IMR-90 (cell line): ENCODE results near the gene PLCB4. TPM values are rescaled to one million over a fixed set of nuclear protein-coding genes. Genes with fewer than 3 reads are reported as not detected.
A peak's percentile ranks its signal among the peaks of the same experiment; 100 is the strongest.

Experiments
- ATAC-seq: fragments of 200-7000 bp; cut with Tn5 transposase; 2 replicates; pipeline ENCODE4 v1.9.1; 2020; ENCODE audit warnings: low read depth, mild to moderate bottlenecking, moderate library complexity
- BruUV-seq: library from RNA; stranded (reverse); fragments of 400-500 nt; replicated peaks from 2 replicates; lab custom pipeline; 2021; lab: Mats Ljungman, UMichigan
- CTCF ChIA-PET: fragments of 300-600 bp; formaldehyde crosslinking; extraction: SDS; loops from one replicate; lab custom pipeline; 2021; ENCODE audit warnings: antibody characterized with exemption; lab: Yijun Ruan, JAX
- POLR2A ChIA-PET: fragments of 300-600 bp; sonication (Branson Sonifier 250); formaldehyde crosslinking; loops from one replicate; lab custom pipeline; 2022; ENCODE audit warnings: antibody characterized with exemption; ENCODE audit not compliant: unreplicated experiment; lab: Charles Lee
- DNase-seq: peaks from one replicate; pipeline ENCODE4 v3.0.0; 2013
- H2AFZ ChIP-seq: replicated peaks from 2 replicates; pipeline ENCODE3; 2013; ENCODE audit warnings: low read length, mild to moderate bottlenecking; ENCODE audit not compliant: poor library complexity
- H2AK5ac ChIP-seq: 2 replicates; pipeline ENCODE4 v1.6.1; 2013; ENCODE audit warnings: low read depth, low read length, inconsistent platforms
- H2AK9ac ChIP-seq: replicated peaks from 2 replicates; pipeline ENCODE3; 2013; ENCODE audit warnings: mild to moderate bottlenecking, low read depth, low read length, moderate library complexity; ENCODE audit not compliant: poor library complexity
- H2BK120ac ChIP-seq: 2 replicates; pipeline ENCODE4 v1.6.1; 2013; ENCODE audit warnings: low read depth, low read length, inconsistent platforms
- H2BK15ac ChIP-seq: 3 replicates; pipeline ENCODE4 v1.6.1; 2013; ENCODE audit warnings: low read depth, low read length, inconsistent platforms
- H2BK20ac ChIP-seq: 2 replicates; pipeline ENCODE4 v1.6.1; 2013; ENCODE audit warnings: low read depth, mild to moderate bottlenecking, inconsistent platforms, low read length, moderate library complexity
- H2BK5ac ChIP-seq: 2 replicates; pipeline ENCODE4 v1.6.1; 2013; ENCODE audit warnings: mild to moderate bottlenecking, low read depth, low read length, inconsistent platforms; ENCODE audit not compliant: poor library complexity, severe bottlenecking
- H3K14ac ChIP-seq: replicated peaks from 2 replicates; pipeline ENCODE4 v1.6.1; 2013; ENCODE audit warnings: low read depth, low read length, inconsistent platforms
- H3K18ac ChIP-seq: 2 replicates; pipeline ENCODE4 v1.6.1; 2013; ENCODE audit warnings: low read depth, low read length, control low read depth
- H3K23ac ChIP-seq: 2 replicates; pipeline ENCODE4 v1.6.1; 2013; ENCODE audit warnings: low read depth, low read length, inconsistent platforms
- H3K27ac ChIP-seq: 2 replicates; pipeline ENCODE4 v1.5.1; 2013; ENCODE audit warnings: mild to moderate bottlenecking, control low read depth, low read length; ENCODE audit not compliant: insufficient read depth
- H3K27me3 ChIP-seq: 2 replicates; pipeline ENCODE4 v1.6.1; 2013; ENCODE audit warnings: low read length; ENCODE audit not compliant: control insufficient read depth, insufficient read depth
- H3K36me3 ChIP-seq: 2 replicates; pipeline ENCODE4 v1.6.1; 2013; ENCODE audit warnings: low read length, mixed read lengths; ENCODE audit not compliant: control insufficient read depth, insufficient read depth
- H3K4ac ChIP-seq: 2 replicates; pipeline ENCODE4 v1.6.1; 2013; ENCODE audit warnings: low read depth, low read length, inconsistent platforms
- H3K4me1 ChIP-seq: 2 replicates; pipeline ENCODE4 v1.6.1; 2013; ENCODE audit warnings: low read length, mixed read lengths; ENCODE audit not compliant: control insufficient read depth, insufficient read depth
- H3K4me2 ChIP-seq: 2 replicates; pipeline ENCODE4 v1.6.1; 2013; ENCODE audit warnings: low read depth, mild to moderate bottlenecking, control low read depth, low read length, moderate library complexity
- H3K4me3 ChIP-seq: 2 replicates; pipeline ENCODE4 v1.5.1; 2013; ENCODE audit warnings: low read depth, mild to moderate bottlenecking, control low read depth, low read length, moderate library complexity; ENCODE audit not compliant: insufficient read depth
- H3K56ac ChIP-seq: 2 replicates; pipeline ENCODE4 v1.6.1; 2013; ENCODE audit warnings: low read length, inconsistent platforms; ENCODE audit not compliant: insufficient read depth; ENCODE audit errors: extremely low read depth
- H3K79me1 ChIP-seq, 2 experiments: 2 replicates each; pipeline ENCODE4 v1.6.1; 2013; ENCODE audit warnings: low read length in 2 of 2, inconsistent platforms in 1 of 2, low read depth in 1 of 2
- H3K9ac ChIP-seq: 2 replicates; pipeline ENCODE4 v1.6.1; 2013; ENCODE audit warnings: low read depth, low read length, control low read depth
- H3K9me1 ChIP-seq: 2 replicates; pipeline ENCODE4 v1.6.1; 2013; ENCODE audit warnings: low read length, inconsistent platforms; ENCODE audit not compliant: insufficient read depth
- H3K9me3 ChIP-seq: 2 replicates; pipeline ENCODE4 v1.6.1; 2013; ENCODE audit warnings: low read length; ENCODE audit not compliant: control insufficient read depth, insufficient read depth
- H4K20me1 ChIP-seq: 2 replicates; pipeline ENCODE4 v1.6.1; 2013; ENCODE audit warnings: low read length, inconsistent platforms; ENCODE audit not compliant: insufficient read depth
- H4K5ac ChIP-seq: 2 replicates; pipeline ENCODE4 v1.6.1; 2013; ENCODE audit warnings: mild to moderate bottlenecking, low read depth, low read length, control low read depth
- H4K8ac ChIP-seq, 2 experiments: 2 replicates each; pipeline ENCODE4 v1.6.1; 2013; ENCODE audit warnings: low read depth in 2 of 2, low read length in 2 of 2, control low read depth in 1 of 2, inconsistent platforms in 1 of 2
- H4K91ac ChIP-seq: 2 replicates; pipeline ENCODE4 v1.6.1; 2013; ENCODE audit warnings: low read depth, low read length, inconsistent platforms; ENCODE audit not compliant: insufficient read depth
- CEBPB ChIP-seq: IDR thresholded peaks from 2 replicates; pipeline ENCODE4 v1.6.1; 2012; ENCODE audit warnings: low read depth, low read length, improper control_type of control experiment
- FOS ChIP-seq: fragments of 150-350 bp; IDR thresholded peaks from 2 replicates; pipeline ENCODE4 v1.6.1; 2016; ENCODE audit warnings: low read depth, low read length
- MXI1 ChIP-seq: IDR thresholded peaks from 2 replicates; pipeline ENCODE4 v1.6.1; 2012; ENCODE audit warnings: low read depth, mild to moderate bottlenecking, low read length, moderate library complexity, borderline replicate concordance
- RAD21 ChIP-seq: IDR thresholded peaks from 2 replicates; pipeline ENCODE4 v1.6.1; 2012; ENCODE audit warnings: low read length, improper control_type of control experiment
- RCOR1 ChIP-seq: IDR thresholded peaks from 2 replicates; pipeline ENCODE4 v1.6.1; 2012; ENCODE audit warnings: mild to moderate bottlenecking, low read length, improper control_type of control experiment; ENCODE audit not compliant: insufficient replicate concordance
- RFX5 ChIP-seq: IDR thresholded peaks from 2 replicates; pipeline ENCODE4 v1.8.0; 2012; ENCODE audit warnings: low read depth, mild to moderate bottlenecking, low read length, moderate library complexity
- WGBS, 2 experiments: methylation state at CpG; one replicate each; pipeline versions ENCODE4 v1.1.5 to v1.1.7; 2013; ENCODE audit warnings: missing lambda C conversion rate in 2 of 2; ENCODE audit not compliant: insufficient read length in 1 of 2; ENCODE audit errors: extremely low coverage in 2 of 2; 5-methylcytosine and 5-hydroxymethylcytosine counted together
- dilution Hi-C: fragments of 300-500 bp; cut with HindIII; formaldehyde crosslinking; loops from one replicate; pipeline ENCODE4 v1.14.3; 2018; ENCODE audit warnings: low sequenced_read_pairs; ENCODE audit not compliant: unreplicated experiment
- in situ Hi-C: fragments of 300-500 bp; cut with MboI; formaldehyde crosslinking; loops from 3 replicates; pipeline ENCODE4 v1.14.3; 2019; ENCODE audit warnings: low sequenced_read_pairs, inconsistent platforms, mixed read lengths
- intact Hi-C: fragments of 100-400 bp; cut with micrococcal nuclease; formaldehyde crosslinking; loops from 2 replicates; pipeline ENCODE4 v1.10.0; 2022
- polyA plus RNA-seq, 3 experiments: library from polyadenylated mRNA; depleted of rRNA; stranded (reverse); fragments of >200 nt; gene quantifications; 2 replicates each; pipeline ENCODE4 v1.2.3, GENCODE V29; 2012; ENCODE audit warnings: low replicate concordance in 1 of 3
- total RNA-seq: library from RNA; depleted of rRNA; stranded (reverse); fragments of >200 nt; gene quantifications from 2 replicates; pipeline ENCODE4 v1.2.3, GENCODE V29; 2012

PLCB4 gene
- total and polyA plus RNA-seq, 2 of the 4 experiments (the other 2 are of a cell fraction) = 12.5 to 24.0 TPM

DNA sequence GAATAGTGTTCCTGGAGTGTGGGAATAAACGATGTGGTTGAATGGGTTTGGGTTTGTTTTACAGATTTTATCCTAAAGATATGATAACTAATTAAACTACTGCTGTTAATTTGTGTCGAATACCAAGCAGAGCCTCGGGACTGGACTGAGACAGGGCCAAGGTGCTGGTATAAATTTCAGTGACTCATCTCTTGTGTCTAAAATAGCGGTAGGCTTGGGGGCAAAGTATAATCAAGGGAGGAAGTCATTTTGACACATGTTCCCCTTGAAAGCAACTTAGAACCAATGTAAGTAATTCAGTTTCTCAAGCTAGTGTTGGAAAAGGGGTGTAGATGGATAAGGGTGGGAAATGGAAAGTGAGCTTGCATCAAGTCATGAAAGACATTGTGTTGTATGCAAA, 108.4 kb downstream of the PLCB4 start:
- Histone ChIP-seq H2BK5ac (no peak overlapping the region), H4K5ac (no peak overlapping the region), H2AK5ac (no peak overlapping the region), H3K9ac (no peak overlapping the region), H2BK120ac (no peak overlapping the region), H4K91ac (no peak overlapping the region), H3K23ac (no peak overlapping the region), H3K9me1 (peaks cover 12% of the 10 kb centered on the region), H3K4ac (no peak overlapping the region), H3K79me1 (peaks cover 43 to 81% of the 10 kb centered on the region in 2 experiments), H2BK20ac (no peak overlapping the region), H3K4me2 (no peak overlapping the region), H3K4me1 (peaks cover 4% of the 10 kb centered on the region), H4K20me1 (peaks cover 7% of the 10 kb centered on the region; the same call in 1 of the 2 replicates), H2BK15ac (no peak overlapping the region), H3K27ac (no peak overlapping the region), H4K8ac (0 out of 4 replicates have a peak overlapping the region, but pooled peaks of 1 of the 2 experiments have one; percentile 19), H3K9me3 (no peaks in the 10 kb centered on the region), H3K27me3 (no peaks in the 10 kb centered on the region), H2AK9ac (no peak overlapping the region), H3K4me3 (no peak overlapping the region), H2AFZ (no peak overlapping the region), H3K14ac (no peak overlapping the region; the same call in 1 of the 2 replicates), H3K36me3 (no peaks in the 10 kb centered on the region), H3K18ac (no peak overlapping the region), H3K56ac (no peak overlapping the region)
- ATAC-seq = no peak
- WGBS, 2 experiments = no CpG with 5 or more reads among the region's 4 CpGs
- POLR2A ChIA-PET = no interaction called here
- no peak for DNase-seq
- CTCF ChIA-PET = interaction anchor here (0.6 kb wide), 1 partner anchor 76 kb away, joined by 3 read pairs; no protein-coding TSS in a partner anchor
- in situ Hi-C loops (no loop called here), intact Hi-C loops (no loop called here), dilution Hi-C loops (no loop called here)
- BruUV-seq = no TSS peak
- TF ChIP-seq MXI1 (no peak), FOS (no peak), CEBPB (no peak), RAD21 (no peak), RCOR1 (no peak), RFX5 (no peak)
